ENCODE results near the gene IDS.
"Not testable (repeated sequence)": the region's sequence is repeated elsewhere in the genome, so short reads cannot be mapped to it uniquely, and the experiment has no call there.

DNA sequence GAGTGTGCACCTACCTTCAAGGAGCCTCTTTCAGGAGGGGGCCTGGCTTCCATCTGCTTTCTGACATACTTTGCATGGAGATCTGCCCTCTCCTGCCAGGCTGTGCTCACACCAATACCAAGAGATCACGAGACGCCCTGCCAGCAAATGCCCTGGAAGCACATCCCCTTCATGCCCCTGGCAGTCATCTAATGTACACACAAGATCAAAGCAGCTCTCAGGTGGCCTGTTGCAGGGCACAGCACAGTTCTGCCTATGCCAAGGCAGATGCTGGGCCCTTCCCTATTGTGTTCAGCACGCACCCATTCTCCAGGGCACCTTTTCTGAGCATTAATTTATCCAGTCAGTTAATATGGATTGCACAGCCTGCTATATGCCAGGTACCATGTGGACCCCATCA is 27.8 kb upstream of the IDS start:
- not testable (repeated sequence) for TF ChIP-seq POLR2A (IDR thresholded peaks at IDR 0.05)
- TF ChIP-seq, protein P1, sequence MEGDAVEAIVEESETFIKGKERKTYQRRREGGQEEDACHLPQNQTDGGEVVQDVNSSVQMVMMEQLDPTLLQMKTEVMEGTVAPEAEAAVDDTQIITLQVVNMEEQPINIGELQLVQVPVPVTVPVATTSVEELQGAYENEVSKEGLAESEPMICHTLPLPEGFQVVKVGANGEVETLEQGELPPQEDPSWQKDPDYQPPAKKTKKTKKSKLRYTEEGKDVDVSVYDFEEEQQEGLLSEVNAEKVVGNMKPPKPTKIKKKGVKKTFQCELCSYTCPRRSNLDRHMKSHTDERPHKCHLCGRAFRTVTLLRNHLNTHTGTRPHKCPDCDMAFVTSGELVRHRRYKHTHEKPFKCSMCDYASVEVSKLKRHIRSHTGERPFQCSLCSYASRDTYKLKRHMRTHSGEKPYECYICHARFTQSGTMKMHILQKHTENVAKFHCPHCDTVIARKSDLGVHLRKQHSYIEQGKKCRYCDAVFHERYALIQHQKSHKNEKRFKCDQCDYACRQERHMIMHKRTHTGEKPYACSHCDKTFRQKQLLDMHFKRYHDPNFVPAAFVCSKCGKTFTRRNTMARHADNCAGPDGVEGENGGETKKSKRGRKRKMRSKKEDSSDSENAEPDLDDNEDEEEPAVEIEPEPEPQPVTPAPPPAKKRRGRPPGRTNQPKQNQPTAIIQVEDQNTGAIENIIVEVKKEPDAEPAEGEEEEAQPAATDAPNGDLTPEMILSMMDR (IDR thresholded peaks at IDR 0.05), result not testable (repeated sequence)

All from testis (tissue), 2 donors.